Thoracic aorta (tissue), 2 donors: Measurements from ENCODE around the gene RIMBP2. TPM values are rescaled to one million over a fixed set of nuclear protein-coding genes. Genes with fewer than 3 reads are reported as not detected.

Experiments used
- ATAC-seq: fragments of 150-250 bp; one replicate; pipeline ENCODE4 v1.8.0; 2017; ENCODE audit warnings: low read depth; ENCODE audit not compliant: insufficient number of reproducible peaks, low FRiP score
- DNase-seq: peaks from one replicate; pipeline ENCODE4 v3.0.0-alpha.2; 2020; ENCODE audit warnings: low spot score
- H3K27ac ChIP-seq, 2 donors: fragments of 200-600 bp; sonication (generic); 1 replicate in 1 of 2; 2 replicates in 1 of 2; pipeline ENCODE4 v1.5.1; 2016; ENCODE audit warnings: mild to moderate bottlenecking in 2 of 2, moderate library complexity in 2 of 2
- H3K27me3 ChIP-seq: fragments of 200-600 bp; sonication (generic); replicated peaks from 2 replicates; pipeline ENCODE4 v1.6.0; 2016; ENCODE audit warnings: mild to moderate bottlenecking; ENCODE audit not compliant: insufficient read depth
- H3K36me3 ChIP-seq: fragments of 200-600 bp; sonication (generic); one replicate; pipeline ENCODE4 v1.5.1; 2016
- H3K4me1 ChIP-seq, 2 donors: fragments of 200-600 bp; sonication (generic); 1 replicate in 1 of 2; 2 replicates in 1 of 2; pipeline versions ENCODE4 v1.5.1 to v1.6.0; 2016; ENCODE audit warnings: low read depth in 2 of 2, mild to moderate bottlenecking in 1 of 2; ENCODE audit not compliant: control insufficient read depth in 1 of 2
- H3K4me3 ChIP-seq: fragments of 200-600 bp; sonication (generic); 2 replicates; pipeline ENCODE4 v1.5.1; 2016; ENCODE audit warnings: mild to moderate bottlenecking
- H3K9me3 ChIP-seq: fragments of 200-600 bp; sonication (generic); 2 replicates; pipeline ENCODE4 v1.5.1; 2016
- total RNA-seq, 2 donors: library from RNA; depleted of rRNA; stranded (reverse); fragments of >200 nt; gene quantifications; one replicate each; pipeline versions ENCODE4 v1.1.0 to v1.2.3, GENCODE V29; 2016
- TF ChIP-seq, protein P1 (sequence below): fragments of 200-600 bp; sonication (generic); IDR thresholded peaks from one replicate; pipeline ENCODE4 v1.5.1; 2019; ENCODE audit warnings: antibody characterized with exemption

Gene RIMBP2
- total RNA-seq, 2 donors from 2014 or later = 0.54 to 0.92 TPM

DNA sequence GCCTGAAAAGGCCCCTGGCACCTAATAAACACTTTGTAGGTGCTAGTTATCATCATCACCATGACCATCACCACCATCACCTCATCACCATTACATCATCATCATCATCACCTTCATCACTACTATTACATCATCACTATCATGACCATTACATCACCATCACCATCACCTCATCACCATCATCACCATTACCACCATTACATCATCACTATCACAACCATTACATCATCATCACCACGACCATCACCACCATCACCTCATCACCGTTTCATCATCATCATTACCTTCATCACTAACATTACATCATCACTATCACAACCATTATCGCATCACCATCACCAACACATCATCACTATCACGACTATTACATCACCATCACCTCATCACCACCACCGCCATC lies 132.8 kb downstream of the RIMBP2 start:
- TF ChIP-seq, protein P1, sequence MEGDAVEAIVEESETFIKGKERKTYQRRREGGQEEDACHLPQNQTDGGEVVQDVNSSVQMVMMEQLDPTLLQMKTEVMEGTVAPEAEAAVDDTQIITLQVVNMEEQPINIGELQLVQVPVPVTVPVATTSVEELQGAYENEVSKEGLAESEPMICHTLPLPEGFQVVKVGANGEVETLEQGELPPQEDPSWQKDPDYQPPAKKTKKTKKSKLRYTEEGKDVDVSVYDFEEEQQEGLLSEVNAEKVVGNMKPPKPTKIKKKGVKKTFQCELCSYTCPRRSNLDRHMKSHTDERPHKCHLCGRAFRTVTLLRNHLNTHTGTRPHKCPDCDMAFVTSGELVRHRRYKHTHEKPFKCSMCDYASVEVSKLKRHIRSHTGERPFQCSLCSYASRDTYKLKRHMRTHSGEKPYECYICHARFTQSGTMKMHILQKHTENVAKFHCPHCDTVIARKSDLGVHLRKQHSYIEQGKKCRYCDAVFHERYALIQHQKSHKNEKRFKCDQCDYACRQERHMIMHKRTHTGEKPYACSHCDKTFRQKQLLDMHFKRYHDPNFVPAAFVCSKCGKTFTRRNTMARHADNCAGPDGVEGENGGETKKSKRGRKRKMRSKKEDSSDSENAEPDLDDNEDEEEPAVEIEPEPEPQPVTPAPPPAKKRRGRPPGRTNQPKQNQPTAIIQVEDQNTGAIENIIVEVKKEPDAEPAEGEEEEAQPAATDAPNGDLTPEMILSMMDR = no peak
- ATAC-seq (no peak), DNase-seq (no peak)
- H3K27me3 ChIP-seq = no peaks in the 10 kb centered on the region
- no peak overlapping the region for H3K4me3 ChIP-seq
- H3K27ac ChIP-seq = no peak overlapping the region
- H3K4me1 ChIP-seq = no peaks in the 10 kb centered on the region
- H3K36me3 ChIP-seq = no peaks in the 10 kb centered on the region
- H3K9me3 ChIP-seq = no peaks in the 10 kb centered on the region

DNA sequence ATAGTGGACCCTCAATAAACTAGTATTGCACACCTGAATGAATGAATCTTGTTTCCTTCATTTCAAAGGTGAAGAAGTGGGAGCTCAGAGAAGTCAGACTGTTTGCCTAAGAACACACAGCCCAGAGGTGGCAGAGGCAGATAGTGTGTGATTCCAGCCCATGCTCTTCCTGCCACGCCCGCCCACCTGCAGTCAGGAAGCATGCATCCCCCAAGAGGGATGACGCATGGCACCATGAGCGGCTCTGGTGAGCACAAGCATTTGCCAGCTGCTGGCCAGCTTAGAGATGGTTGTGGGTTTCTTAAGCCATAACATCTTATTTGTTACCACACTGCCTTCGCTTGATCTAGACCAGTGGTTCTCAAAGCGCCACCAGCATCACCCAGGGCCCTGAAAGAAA lies 133.8 kb downstream of the RIMBP2 start:
- no peak overlapping the region for H3K4me3 ChIP-seq
- H3K4me1 ChIP-seq = no peaks in the 10 kb centered on the region
- TF ChIP-seq, protein P1 = no peak
- no peak overlapping the region for H3K27ac ChIP-seq
- no peak for DNase-seq
- H3K27me3 ChIP-seq = no peaks in the 10 kb centered on the region
- no peaks in the 10 kb centered on the region for H3K9me3 ChIP-seq
- no peak for ATAC-seq
- H3K36me3 ChIP-seq = no peaks in the 10 kb centered on the region

DNA sequence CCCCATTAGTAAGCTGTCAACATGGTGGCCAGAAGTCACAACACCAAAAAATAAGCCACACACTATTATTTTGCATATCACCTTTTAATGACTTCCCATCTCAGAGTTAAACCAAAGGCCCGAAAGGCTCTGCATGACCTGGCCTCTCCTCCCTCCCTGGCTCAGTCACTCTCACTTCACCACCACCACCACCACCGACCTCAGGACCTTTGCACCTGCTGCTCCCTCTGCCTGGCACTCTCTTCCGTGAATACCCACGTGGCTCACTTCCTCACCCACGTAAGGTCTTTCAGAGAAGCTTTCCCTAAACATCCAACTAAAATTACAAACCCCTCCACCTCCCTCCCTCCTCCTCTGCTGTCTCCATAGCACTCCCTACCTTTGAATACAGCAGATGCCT lies 134.3 kb downstream of the RIMBP2 start:
- Histone ChIP-seq H3K4me1 (no peaks in the 10 kb centered on the region), H3K27ac (no peak overlapping the region), H3K27me3 (no peaks in the 10 kb centered on the region), H3K36me3 (no peaks in the 10 kb centered on the region), H3K4me3 (no peak overlapping the region), H3K9me3 (no peaks in the 10 kb centered on the region)
- TF ChIP-seq, protein P1 = no peak
- ATAC-seq = no peak
- no peak for DNase-seq

DNA sequence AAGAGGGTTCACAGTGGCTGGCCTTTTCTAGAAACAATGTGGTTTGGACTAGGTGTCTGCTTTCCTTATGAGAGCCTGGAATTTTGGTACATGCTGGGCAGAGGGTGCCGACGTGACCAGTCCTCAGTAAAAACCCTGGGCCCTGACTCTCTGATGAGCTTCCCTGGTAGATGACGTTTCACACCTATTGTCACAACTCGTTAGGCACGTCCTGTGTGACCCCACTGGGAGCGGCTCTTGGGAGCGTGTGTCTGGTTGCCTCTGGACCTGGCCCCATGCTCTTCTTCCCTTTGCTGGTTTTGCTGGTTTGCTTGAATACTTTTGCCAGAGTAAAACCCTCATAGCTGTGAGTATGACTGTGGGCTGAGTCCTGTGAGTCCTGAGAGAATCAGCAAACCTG lies 136.9 kb downstream of the RIMBP2 start:
- Histone ChIP-seq H3K4me3 (no peak overlapping the region), H3K4me1 (no peaks in the 10 kb centered on the region), H3K27ac (no peak overlapping the region), H3K9me3 (no peaks in the 10 kb centered on the region), H3K27me3 (no peaks in the 10 kb centered on the region), H3K36me3 (no peaks in the 10 kb centered on the region)
- TF ChIP-seq, protein P1 = no peak
- no peak for ATAC-seq
- no peak for DNase-seq

DNA sequence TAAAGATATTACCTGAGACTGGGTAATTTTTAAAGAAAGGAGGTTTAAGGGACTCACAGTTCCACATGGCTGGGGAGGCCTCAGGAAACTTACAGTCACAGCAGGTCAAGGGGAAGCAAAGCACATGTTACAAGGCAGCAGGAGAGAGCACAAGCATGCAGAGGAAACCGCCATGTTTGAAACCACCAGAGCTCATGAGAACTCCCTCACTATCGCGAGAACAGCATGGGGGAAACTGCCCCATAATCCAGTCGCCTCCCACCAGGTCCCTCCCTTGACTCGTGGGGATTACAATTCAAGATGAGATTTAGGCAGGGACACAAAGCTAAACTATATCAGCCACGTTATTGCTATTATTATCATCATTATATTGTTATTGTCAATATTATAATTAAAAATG lies 138.7 kb downstream of the RIMBP2 start:
- H3K4me3 ChIP-seq = no peak overlapping the region
- no peaks in the 10 kb centered on the region for H3K36me3 ChIP-seq
- TF ChIP-seq, protein P1 = no peak
- no peaks in the 10 kb centered on the region for H3K27me3 ChIP-seq
- no peaks in the 10 kb centered on the region for H3K9me3 ChIP-seq
- ATAC-seq = no peak
- no peak overlapping the region for H3K27ac ChIP-seq
- H3K4me1 ChIP-seq = no peaks in the 10 kb centered on the region
- no peak for DNase-seq
